NK-92 (cell line): ENCODE measurements around the gene PM20D2.

Experiments
- DNase-seq: peaks from one replicate; lab custom pipeline; 2025; ENCODE audit not compliant: unreplicated experiment; lab: John Stamatoyannopoulos, UW

PM20D2 gene

GRCh38 chr6:89144354-89144906 is 1.4 kb upstream of the PM20D2 start:
- DNase-seq: no peak

GRCh38 chr6:89145091-89145955 is 532 bp upstream of the PM20D2 start:
- DNase-seq: no peak

- no peak for DNase-seq
Measured at GRCh38 chr6:89146718-89147700, 1.2 kb downstream of the PM20D2 start.

- no peak for DNase-seq
Measured at GRCh38 chr6:89148016-89148750, 2.3 kb downstream of the PM20D2 start.

GRCh38 chr6:89154131-89154530 is 8.3 kb downstream of the PM20D2 start:
- no peak for DNase-seq

- DNase-seq: no peak
Measured at GRCh38 chr6:89160331-89161092, 14.7 kb downstream of the PM20D2 start.

GRCh38 chr6:89161326-89162046 is 15.6 kb downstream of the PM20D2 start:
- no peak for DNase-seq

- no peak for DNase-seq
Measured at GRCh38 chr6:89162047-89162371, 16.2 kb downstream of the PM20D2 start.

GRCh38 chr6:89172131-89172530 is 26.3 kb downstream of the PM20D2 start:
- DNase-seq: no peak

GRCh38 chr6:89173634-89174033 is 27.8 kb downstream of the PM20D2 start:
- DNase-seq: no peak

GRCh38 chr6:89180112-89180511 is 34.3 kb downstream of the PM20D2 start:
- no peak for DNase-seq

- no peak for DNase-seq
Measured at GRCh38 chr6:89180971-89181370, 35.1 kb downstream of the PM20D2 start.

- no peak for DNase-seq
Measured at GRCh38 chr6:89183294-89183693, 37.4 kb downstream of the PM20D2 start.

- no peak for DNase-seq
Measured at GRCh38 chr6:89184344-89184743, 38.5 kb downstream of the PM20D2 start.

GRCh38 chr6:89186762-89187161 is 40.9 kb downstream of the PM20D2 start:
- no peak for DNase-seq

- no peak for DNase-seq
Measured at GRCh38 chr6:89187504-89187903, 41.6 kb downstream of the PM20D2 start.

GRCh38 chr6:89190741-89191140 is 44.9 kb downstream of the PM20D2 start:
- DNase-seq: no peak

GRCh38 chr6:89194559-89194958 is 48.7 kb downstream of the PM20D2 start:
- DNase-seq: no peak

GRCh38 chr6:89197141-89197540 is 51.3 kb downstream of the PM20D2 start:
- no peak for DNase-seq

- no peak for DNase-seq
Measured at GRCh38 chr6:89198235-89198634, 52.4 kb downstream of the PM20D2 start.
